Measurements from ENCODE around the gene PPIE.
"Not testable (repeated sequence)": the region's sequence is repeated elsewhere in the genome, so short reads cannot be mapped to it uniquely, and the experiment has no call there.

The PPIE gene

DNA sequence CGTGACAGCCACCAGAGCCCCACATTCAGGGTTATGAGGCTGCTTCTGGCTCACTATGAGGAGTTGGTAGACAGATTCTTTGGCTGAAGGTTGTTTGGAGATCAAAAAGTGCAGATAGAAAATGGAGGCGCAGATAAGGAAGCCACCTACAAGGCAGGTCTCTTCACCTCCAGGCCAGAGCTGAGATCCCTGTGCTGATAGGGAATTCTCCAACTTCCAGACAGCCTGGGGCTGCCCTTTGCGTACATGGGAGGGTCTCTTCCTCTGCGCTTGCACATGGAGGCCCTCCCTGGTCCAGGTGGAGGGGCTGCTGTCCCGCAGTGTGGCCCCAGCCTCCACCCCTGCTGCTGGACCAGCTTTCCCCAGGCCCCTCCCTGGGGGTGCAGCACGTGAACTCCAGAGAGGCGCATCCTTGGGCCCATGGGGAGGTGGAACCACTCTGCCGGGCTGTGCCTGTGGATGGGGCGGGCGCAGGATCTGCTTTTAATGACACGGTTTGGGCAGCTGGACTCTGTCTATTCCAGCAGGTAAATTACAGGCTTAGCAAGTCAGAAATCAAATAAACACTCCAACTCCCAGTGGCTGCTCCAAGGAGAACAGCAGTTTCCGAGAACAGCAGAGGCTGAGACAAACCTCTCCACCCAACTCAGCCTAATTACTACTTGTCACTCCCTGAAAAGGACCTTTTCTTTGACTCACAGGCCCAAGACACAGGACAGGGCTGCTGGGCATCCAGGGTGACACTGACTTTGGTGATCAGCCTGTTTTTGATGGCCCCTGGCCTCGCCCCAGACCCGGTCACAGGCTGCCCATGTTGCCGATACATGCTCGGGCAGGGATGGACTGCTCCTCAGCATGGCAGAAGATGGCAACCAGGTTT lies 20.1 kb downstream of the PPIE start:
- DNase-seq (ENCODE audit: low read depth): no peak

GRCh38 chr1:39759436-39759726 lies 20.7 kb downstream of the PPIE start:
- DNase-seq (ENCODE audit: low read depth): no peak

GRCh38 chr1:39760074-39761008 lies 21.7 kb downstream of the PPIE start:
- DNase-seq (ENCODE audit: low read depth): no peak

- DNase-seq (ENCODE audit: low read depth): no peak
Measured at GRCh38 chr1:39761016-39761415, 22.3 kb downstream of the PPIE start.

GRCh38 chr1:39761557-39762260 lies 23.0 kb downstream of the PPIE start:
- no peak for DNase-seq (ENCODE audit: low read depth)

DNA sequence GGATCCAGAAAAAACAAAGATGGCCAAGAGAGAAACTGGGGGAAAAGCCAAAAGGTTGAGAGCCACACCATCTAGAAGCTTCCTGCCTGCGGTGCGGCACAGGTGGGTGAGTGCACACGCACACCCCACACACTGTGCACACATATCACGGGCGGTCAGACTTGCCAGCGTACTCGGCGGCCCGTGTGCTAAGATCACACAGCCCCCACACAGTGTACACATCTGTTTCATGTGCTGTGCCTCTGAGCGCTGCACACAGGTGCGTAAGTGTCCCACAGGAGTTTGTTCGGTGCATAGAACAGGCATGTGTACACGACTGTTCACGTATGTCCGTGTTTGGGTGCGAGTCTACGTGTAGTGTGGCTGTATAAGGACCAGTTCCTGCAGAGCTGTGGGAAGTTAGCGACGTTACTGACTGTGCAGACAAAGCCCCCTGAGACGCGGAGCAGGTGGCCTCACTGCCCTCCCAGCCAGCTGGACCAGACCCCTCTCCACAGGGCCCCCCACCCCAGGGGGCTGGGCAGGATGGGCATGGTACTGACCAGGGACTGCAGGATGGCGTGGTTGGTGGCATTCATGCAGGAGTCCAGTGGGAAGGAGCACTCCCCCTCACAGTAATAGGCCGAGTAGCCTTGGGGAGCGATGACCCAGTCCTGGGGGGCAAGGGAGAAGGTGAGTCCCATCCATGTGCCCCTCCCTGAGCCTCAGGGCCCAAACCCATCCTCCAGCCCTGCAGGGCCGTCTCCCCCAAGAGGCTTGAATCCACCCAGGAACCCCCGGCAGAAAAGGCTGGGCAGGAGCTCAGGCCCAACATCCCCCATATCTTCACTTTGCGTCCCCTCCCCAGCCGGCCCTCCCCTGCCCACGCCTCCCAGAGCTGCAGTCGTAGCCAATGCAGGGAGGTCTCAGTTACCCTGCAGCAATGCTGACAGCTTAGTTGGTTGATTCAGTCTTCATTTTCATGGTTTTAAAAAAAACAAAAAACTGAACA lies 24.2 kb downstream of the PPIE start:
- no peak for DNase-seq (ENCODE audit: low read depth)

GRCh38 chr1:39763619-39764374 lies 25.1 kb downstream of the PPIE start:
- not testable (repeated sequence) for DNase-seq (ENCODE audit: low read depth)

DNA sequence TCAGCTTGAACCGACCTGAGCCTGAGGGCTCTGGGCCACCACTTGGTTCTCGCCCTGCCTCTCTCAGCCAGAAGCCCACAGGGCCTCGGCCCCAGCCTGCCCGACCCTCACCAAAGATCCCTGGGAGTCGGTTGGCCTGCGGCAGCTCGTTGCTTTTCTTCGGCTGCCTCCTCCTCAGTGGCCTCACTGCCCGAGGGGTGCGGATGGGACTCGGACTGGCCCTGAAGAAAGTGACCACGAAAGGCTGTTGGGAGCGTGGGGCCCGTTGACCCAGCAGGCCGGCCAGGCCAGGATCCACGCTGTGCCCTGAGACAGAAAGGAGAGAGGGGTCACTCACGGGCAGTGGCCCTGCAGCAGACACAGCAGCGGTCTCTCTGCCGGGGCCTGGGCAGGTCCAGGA lies 25.8 kb downstream of the PPIE start:
- DNase-seq (ENCODE audit: low read depth): not testable (repeated sequence)

- DNase-seq (ENCODE audit: low read depth): not testable (repeated sequence)
Measured at GRCh38 chr1:39766466-39766865, 27.8 kb downstream of the PPIE start.

DNA sequence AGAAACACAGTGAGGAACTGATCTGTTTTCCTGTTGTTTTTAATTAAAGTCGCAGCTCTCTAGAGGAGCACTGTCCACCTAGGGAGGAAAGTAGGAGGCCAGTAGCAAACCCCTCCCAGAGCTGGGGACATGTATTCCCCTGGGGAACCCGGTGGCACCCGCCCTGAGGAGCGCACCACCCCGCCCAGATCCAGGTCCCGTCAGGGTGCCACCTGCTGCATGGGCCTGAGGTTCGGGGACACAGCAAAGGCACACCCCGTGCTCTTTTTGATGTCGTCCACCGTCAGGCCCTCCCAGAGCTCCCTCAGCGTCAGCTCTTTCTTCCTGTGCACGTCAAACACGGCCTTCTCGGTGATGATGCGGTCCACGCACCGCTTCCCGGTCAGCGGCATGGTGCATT lies 30.8 kb downstream of the PPIE start:
- DNase-seq (ENCODE audit: low read depth): not testable (repeated sequence)

DNA sequence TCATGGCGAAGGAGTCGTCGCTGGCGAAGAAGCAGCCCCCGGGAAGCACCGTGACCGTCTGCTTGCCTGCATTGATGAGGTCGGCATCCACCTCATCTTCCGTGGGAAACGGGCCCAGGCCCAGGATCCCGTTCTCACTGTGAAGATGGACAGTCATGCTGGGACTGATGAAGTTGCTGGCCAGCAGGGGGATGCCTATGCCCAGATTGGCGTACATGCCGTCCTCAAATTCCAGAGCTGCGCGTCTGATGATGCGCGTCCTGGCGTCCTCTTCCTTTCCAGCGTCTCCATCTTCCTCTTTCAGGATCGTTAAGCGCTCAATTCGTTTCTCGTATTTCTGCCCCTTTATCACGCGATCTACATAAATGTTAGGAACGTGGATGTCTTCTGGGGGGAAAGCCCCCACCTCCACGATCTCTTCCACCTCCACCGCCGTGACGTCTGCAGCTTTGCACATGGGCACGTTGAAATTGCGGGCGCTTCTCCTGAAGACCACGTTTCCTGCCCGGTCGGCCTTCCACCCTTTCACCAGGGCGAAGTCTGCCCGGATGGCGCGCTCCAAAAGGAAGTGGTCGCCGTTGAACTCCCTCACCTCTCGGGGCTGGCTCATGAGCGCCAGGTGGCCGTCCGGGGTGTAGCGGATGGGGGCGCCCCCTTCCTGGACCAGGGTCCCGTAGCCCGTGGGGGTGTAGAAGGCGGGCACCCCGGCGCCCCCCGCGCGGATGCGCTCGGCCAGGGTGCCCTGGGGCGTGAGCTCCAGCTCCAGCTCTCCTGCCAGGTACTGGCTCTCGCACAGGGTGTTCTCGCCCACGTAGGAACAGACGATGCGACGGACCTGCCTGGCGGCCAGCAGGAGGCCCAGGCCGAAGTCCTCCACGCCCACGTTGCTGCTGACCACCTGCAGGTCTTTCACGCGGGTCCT lies 31.7 kb downstream of the PPIE start:
- not testable (repeated sequence) for DNase-seq (ENCODE audit: low read depth)

GRCh38 chr1:39771022-39771532 lies 32.4 kb downstream of the PPIE start, which contains the start of gene OXCT2:
TSS of gene OXCT2 (minus strand) at chr1:39771348. CDS start at chr1:39771255, 93 bp downstream.
- not testable (repeated sequence) for DNase-seq (ENCODE audit: low read depth)

DNA sequence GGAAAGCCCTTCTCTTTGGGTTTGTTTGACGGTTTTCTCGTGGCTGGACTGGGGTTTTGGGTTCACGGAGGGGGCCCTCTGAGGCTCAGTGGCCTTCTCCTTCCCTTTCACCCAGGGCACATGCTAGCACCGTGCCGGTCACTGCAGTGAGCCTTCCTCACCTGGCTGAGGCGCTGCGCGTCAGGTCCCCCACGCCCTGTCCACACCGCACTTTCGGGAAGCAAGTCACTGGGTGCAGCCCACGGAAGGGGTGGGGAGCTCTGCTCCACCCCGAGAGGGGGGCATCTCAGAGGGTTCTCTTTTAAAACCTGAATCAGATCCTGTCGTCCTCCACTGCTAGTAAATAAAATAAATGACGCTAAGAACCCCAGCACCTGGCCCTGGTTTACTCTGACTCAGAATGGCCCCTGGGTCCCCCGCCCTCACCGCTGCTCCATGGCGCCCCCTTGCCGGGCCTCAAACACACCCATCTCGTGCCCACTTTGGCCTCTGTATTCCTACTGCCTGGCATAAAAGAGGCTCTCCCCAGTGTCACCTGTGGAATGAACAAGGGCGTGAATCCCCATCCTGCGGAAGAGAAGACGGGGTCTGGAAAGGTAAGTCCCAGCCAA lies 34.8 kb downstream of the PPIE start:
- not testable (repeated sequence) for DNase-seq (ENCODE audit: low read depth)

DNA sequence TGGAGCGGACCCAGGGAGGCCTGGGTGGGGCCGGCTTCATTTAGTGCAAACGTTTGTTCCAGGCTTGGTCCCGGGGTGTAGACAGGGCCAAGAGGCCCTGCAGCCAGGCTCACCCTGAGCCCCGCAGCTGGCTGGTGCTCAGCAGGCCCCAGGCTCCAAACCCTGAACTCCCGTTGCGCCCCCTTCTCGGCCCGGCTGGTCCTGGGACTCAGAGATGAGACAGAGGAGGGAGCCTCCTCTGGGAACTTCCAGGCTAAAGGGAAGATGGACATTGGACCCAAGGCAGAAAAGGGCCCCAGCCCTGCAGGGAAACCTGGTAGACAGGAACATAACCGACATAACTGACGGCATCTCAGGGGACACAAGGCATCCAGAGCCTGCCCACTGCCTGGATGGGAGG lies 36.5 kb downstream of the PPIE start:
- DNase-seq (ENCODE audit: low read depth): not testable (repeated sequence)

- not testable (repeated sequence) for DNase-seq (ENCODE audit: low read depth)
Measured at GRCh38 chr1:39775676-39776399, 37.2 kb downstream of the PPIE start.

DNA sequence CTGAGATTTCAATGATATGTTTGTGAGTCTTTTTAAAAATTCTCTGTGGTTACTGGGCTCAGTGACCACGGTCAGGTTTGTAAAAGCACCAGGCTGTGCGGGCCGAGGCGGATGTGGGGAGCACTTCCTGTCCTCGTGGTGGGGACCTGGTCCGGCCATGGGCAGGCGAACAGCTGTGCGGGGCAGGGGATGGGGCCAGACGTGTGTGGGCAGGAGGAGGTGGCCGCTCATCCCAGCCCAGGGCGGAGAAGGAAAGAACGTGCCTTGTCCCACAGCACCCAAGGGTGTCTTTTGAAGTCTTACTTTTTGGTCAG lies 37.7 kb downstream of the PPIE start:
- no peak for DNase-seq (ENCODE audit: low read depth)

DNA sequence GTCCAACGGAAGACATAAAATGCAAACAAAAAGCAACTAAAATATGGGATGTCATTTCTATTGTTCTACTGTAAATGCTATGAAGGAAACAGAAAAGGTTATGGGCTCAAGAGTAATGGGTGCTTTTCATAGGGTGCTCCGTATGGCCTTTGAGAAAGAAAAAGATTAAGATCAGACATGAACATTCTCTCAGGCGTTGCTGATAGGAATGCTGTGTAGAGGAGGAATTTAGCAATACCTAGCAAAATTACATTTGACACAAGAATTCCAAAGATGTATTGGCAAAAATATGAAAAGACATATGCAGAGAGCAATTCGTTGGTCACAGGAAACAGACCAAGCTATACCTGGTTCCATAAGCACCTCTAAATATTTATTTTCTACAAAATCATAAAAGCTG lies 38.2 kb downstream of the PPIE start:
- no peak for DNase-seq (ENCODE audit: low read depth)

- DNase-seq (ENCODE audit: low read depth): no peak
Measured at GRCh38 chr1:39777306-39777705, 38.6 kb downstream of the PPIE start.
